Natural killer cell (primary cell): ENCODE data around the gene RAB27B. TPM values are rescaled to one million over a fixed set of nuclear protein-coding genes. Genes with fewer than 3 reads are reported as not detected.

Source experiments
- ATAC-seq, 3 donors: fragments of 150-1000 bp in 2 of 3; fragments of 200-7000 bp in 1 of 3; cut with Tn5 transposase; 1 replicate in 1 of 3; 2 replicates in 2 of 3; pipeline ENCODE4 v1.10.0; 2021; ENCODE audit warnings: mild to moderate bottlenecking in 2 of 3, moderate library complexity in 2 of 3
- DNase-seq, 2 donors: peaks; one replicate each; pipeline versions ENCODE4 v3.0.0 to v3.0.0-alpha.2; 2013 to 2021; ENCODE audit warnings: mixed read lengths in 1 of 2
- H3K27ac ChIP-seq: one replicate; pipeline ENCODE4 v1.5.1; 2013; ENCODE audit warnings: mild to moderate bottlenecking, low read length
- H3K27me3 ChIP-seq: one replicate; pipeline ENCODE4 v1.6.1; 2013; ENCODE audit warnings: low read length; ENCODE audit not compliant: control insufficient read depth, insufficient read depth
- H3K36me3 ChIP-seq: one replicate; pipeline ENCODE4 v1.6.1; 2013; ENCODE audit warnings: low read length; ENCODE audit not compliant: control insufficient read depth, insufficient read depth
- H3K4me1 ChIP-seq: one replicate; pipeline ENCODE4 v1.6.1; 2013; ENCODE audit warnings: low read length; ENCODE audit not compliant: control insufficient read depth, insufficient read depth
- H3K4me3 ChIP-seq: one replicate; pipeline ENCODE4 v1.5.1; 2013; ENCODE audit warnings: low read length
- H3K9me3 ChIP-seq: one replicate; pipeline ENCODE4 v1.6.1; 2013; ENCODE audit warnings: low read length; ENCODE audit not compliant: control insufficient read depth, insufficient read depth
- H3K27ac Mint-ChIP-seq, 2 donors: one replicate each; pipeline ENCODE4 v1.8.0; 2022; ENCODE audit warnings: mild to moderate bottlenecking in 2 of 2, mixed read lengths in 2 of 2, moderate library complexity in 1 of 2
- H3K27me3 Mint-ChIP-seq, 2 donors: one replicate each; pipeline ENCODE4 v1.8.0; 2022; ENCODE audit warnings: low read depth in 2 of 2, mixed read lengths in 2 of 2
- H3K36me3 Mint-ChIP-seq: one replicate; pipeline ENCODE4 v1.8.0; 2022; ENCODE audit warnings: mixed read lengths
- H3K4me1 Mint-ChIP-seq, 2 donors: one replicate each; pipeline ENCODE4 v1.8.0; 2022; ENCODE audit warnings: mixed read lengths in 2 of 2
- H3K4me3 Mint-ChIP-seq: one replicate; pipeline ENCODE4 v1.8.0; 2022; ENCODE audit warnings: mild to moderate bottlenecking, moderate library complexity, mixed read lengths
- H3K9me3 Mint-ChIP-seq, 2 donors: one replicate each; pipeline ENCODE4 v1.8.0; 2022; ENCODE audit warnings: mixed read lengths in 2 of 2
- CTCF ChIP-seq: fragments of 200-600 bp; IDR thresholded peaks from one replicate; pipeline ENCODE4 v1.8.0; 2022; ENCODE audit warnings: antibody characterized with exemption
- WGBS: methylation state at CpG from one replicate; pipeline ENCODE4 v1.1.7; 2013; ENCODE audit warnings: missing lambda C conversion rate; ENCODE audit not compliant: insufficient coverage; 5-methylcytosine and 5-hydroxymethylcytosine counted together
- intact Hi-C: fragments of 100-400 bp; cut with micrococcal nuclease; formaldehyde crosslinking; loops from one replicate; pipeline ENCODE4 v1.14.2; 2022
- total RNA-seq, 4 donors: library from RNA; stranded (reverse); fragments of 120-200 nt in 1 of 4; gene quantifications; one replicate each; pipeline versions ENCODE4 v1.2.3 to v1.2.4, GENCODE V29; 2013 to 2022

RAB27B gene
- total RNA-seq, 3 donors from 2014 or later (not counting 1 experiment from before 2014, with no cell fraction given) = 23.0 to 25.7 (median 24.0) TPM

- Mint-ChIP-seq H3K27me3 (no peaks in the 10 kb centered on the region), H3K27ac (no peak overlapping the region), H3K9me3 (no peaks in the 10 kb centered on the region), H3K4me3 (no peak overlapping the region), H3K36me3 (no peaks in the 10 kb centered on the region), H3K4me1 (no peaks in the 10 kb centered on the region)
- Histone ChIP-seq H3K27me3 (no peaks in the 10 kb centered on the region), H3K4me3 (no peak overlapping the region), H3K36me3 (no peaks in the 10 kb centered on the region), H3K4me1 (no peaks in the 10 kb centered on the region), H3K9me3 (no peaks in the 10 kb centered on the region), H3K27ac (no peak overlapping the region)
- DNase-seq = no peak
- no peak for TF ChIP-seq CTCF
- no peak for ATAC-seq
- intact Hi-C loops = no loop called here
- WGBS = 83% methylated on average over 3 of the region's 3 CpGs
These were observed 88.2 kb downstream of the RAB27B start for GRCh38 chr18:54916507-54916906.

- no peak for DNase-seq
- Histone ChIP-seq H3K27me3 (no peaks in the 10 kb centered on the region), H3K4me3 (no peak overlapping the region), H3K36me3 (no peaks in the 10 kb centered on the region), H3K27ac (no peak overlapping the region), H3K4me1 (no peaks in the 10 kb centered on the region), H3K9me3 (no peaks in the 10 kb centered on the region)
- no peaks in the 10 kb centered on the region for H3K9me3 Mint-ChIP-seq
- no peaks in the 10 kb centered on the region for H3K36me3 Mint-ChIP-seq
- ATAC-seq = no peak
- peaks cover 0 to 5% of the 10 kb centered on the region in 2 donors for H3K4me1 Mint-ChIP-seq
- H3K4me3 Mint-ChIP-seq = no peak overlapping the region
- peaks cover 5 to 6% of the 10 kb centered on the region in 2 donors for H3K27me3 Mint-ChIP-seq
- no peak overlapping the region for H3K27ac Mint-ChIP-seq
- intact Hi-C loops = no loop called here
- whole genome bisulfite sequencing = 92% methylated on average over 4 of the region's 4 CpGs
- TF ChIP-seq CTCF = no peak
These were observed 89.8 kb downstream of the RAB27B start for GRCh38 chr18:54918060-54918459.

GRCh38 chr18:54919412-54919811, 91.1 kb downstream of the RAB27B start:
- no peaks in the 10 kb centered on the region for H3K36me3 Mint-ChIP-seq
- Histone ChIP-seq H3K36me3 (no peaks in the 10 kb centered on the region), H3K27me3 (no peaks in the 10 kb centered on the region), H3K4me1 (no peaks in the 10 kb centered on the region), H3K27ac (no peak overlapping the region), H3K9me3 (no peaks in the 10 kb centered on the region), H3K4me3 (no peak overlapping the region)
- DNase-seq = no peak
- no peak for ATAC-seq
- no peaks in the 10 kb centered on the region for H3K9me3 Mint-ChIP-seq
- WGBS = 94% methylated on average over 3 of the region's 6 CpGs
- peaks cover 0 to 5% of the 10 kb centered on the region in 2 donors for H3K4me1 Mint-ChIP-seq
- intact Hi-C loops = no loop called here
- no peak for TF ChIP-seq CTCF
- no peak overlapping the region for H3K27ac Mint-ChIP-seq
- no peak overlapping the region for H3K4me3 Mint-ChIP-seq
- peaks cover 5 to 6% of the 10 kb centered on the region in 2 donors for H3K27me3 Mint-ChIP-seq

- H3K36me3 Mint-ChIP-seq = no peaks in the 10 kb centered on the region
- ATAC-seq (no peak), DNase-seq (no peak)
- H3K4me3 ChIP-seq = no peak overlapping the region
- H3K27me3 Mint-ChIP-seq = peaks cover 5 to 6% of the 10 kb centered on the region in 2 donors
- H3K36me3 ChIP-seq = no peaks in the 10 kb centered on the region
- intact Hi-C loops = no loop called here
- no peaks in the 10 kb centered on the region for H3K4me1 ChIP-seq
- no peak overlapping the region for H3K4me3 Mint-ChIP-seq
- no peaks in the 10 kb centered on the region for H3K27me3 ChIP-seq
- H3K27ac ChIP-seq = no peak overlapping the region
- no peaks in the 10 kb centered on the region for H3K9me3 ChIP-seq
- H3K9me3 Mint-ChIP-seq = no peaks in the 10 kb centered on the region
- H3K4me1 Mint-ChIP-seq = peaks cover 0 to 5% of the 10 kb centered on the region in 2 donors
- 90% methylated on average over 4 of the region's 4 CpGs for WGBS
- TF ChIP-seq CTCF = no peak
- H3K27ac Mint-ChIP-seq = no peak overlapping the region
These were observed 95.2 kb downstream of the RAB27B start for GRCh38 chr18:54923339-54923956.
